T-cell (primary cell): ENCODE measurements around the gene FBLN2. TPM values are rescaled to one million over a fixed set of nuclear protein-coding genes. Genes with fewer than 3 reads are reported as not detected.
"Not testable (repeated sequence)": the region's sequence is repeated elsewhere in the genome, so short reads cannot be mapped to it uniquely, and the experiment has no call there.

ENCODE experiments used
- ATAC-seq, 4 experiments: fragments of 200-7000 bp in 3 of 4; fragments of 150-1000 bp in 1 of 4; cut with Tn5 transposase; replicated peaks in 1 of 4; 1 replicate in 3 of 4; 2 replicates in 1 of 4; pipeline ENCODE4 v1.10.0; 2021; ENCODE audit warnings: moderate library complexity in 3 of 4, mild to moderate bottlenecking in 2 of 4, moderate number of reproducible peaks in 1 of 4
- CTCF ChIA-PET, 2 donors: fragments of 300-600 bp; sonication (Branson Sonifier 250); formaldehyde crosslinking; loops; one replicate each; lab custom pipeline; 2022; ENCODE audit warnings: antibody characterized with exemption in 2 of 2; lab: Charles Lee
- POLR2A ChIA-PET, 2 donors: fragments of 300-600 bp; sonication (Branson Sonifier 250); formaldehyde crosslinking; loops; one replicate each; lab custom pipeline; 2022; ENCODE audit warnings: antibody characterized with exemption in 2 of 2; lab: Charles Lee
- DNase-seq, 35 experiments: peaks; one replicate each; pipeline versions ENCODE4 v3.0.0 to v3.0.0-alpha.2; 2013 to 2023
- H3K27ac ChIP-seq: one replicate; pipeline ENCODE4 v1.5.1; 2013; ENCODE audit warnings: low read length
- H3K27me3 ChIP-seq, 2 experiments: replicated peaks in 1 of 2; 1 replicate in 1 of 2; 2 replicates in 1 of 2; pipeline versions ENCODE4 v1.6.1 to v1.7.0; 2013; ENCODE audit warnings: low read length in 1 of 2, mixed read lengths in 1 of 2; ENCODE audit not compliant: control insufficient read depth in 2 of 2, insufficient read depth in 2 of 2; ENCODE audit errors: extremely low read depth in 1 of 2
- H3K36me3 ChIP-seq, 2 donors: 1 replicate in 1 of 2; 2 replicates in 1 of 2; pipeline versions ENCODE4 v1.6.1 to v1.7.0; 2013; ENCODE audit warnings: low read length in 1 of 2; ENCODE audit not compliant: control insufficient read depth in 2 of 2, insufficient read depth in 1 of 2; ENCODE audit errors: extremely low read depth in 1 of 2
- H3K4me1 ChIP-seq, 2 experiments: 1 replicate in 1 of 2; 2 replicates in 1 of 2; pipeline versions ENCODE4 v1.6.1 to v1.7.0; 2013; ENCODE audit warnings: low read length in 2 of 2, mixed read lengths in 1 of 2; ENCODE audit not compliant: insufficient read depth in 2 of 2, control insufficient read depth in 1 of 2; ENCODE audit errors: extremely low read depth in 1 of 2
- H3K4me3 ChIP-seq, 2 donors: 1 replicate in 1 of 2; 2 replicates in 1 of 2; pipeline versions ENCODE4 v1.5.1 to v1.7.0; 2013; ENCODE audit warnings: mild to moderate bottlenecking in 2 of 2, low read length in 1 of 2, moderate library complexity in 1 of 2; ENCODE audit not compliant: control insufficient read depth in 1 of 2; ENCODE audit errors: extremely low read depth in 1 of 2
- H3K9me3 ChIP-seq: 2 replicates; pipeline ENCODE4 v1.7.0; 2013
- H3K27ac Mint-ChIP-seq, 2 donors: one replicate each; pipeline ENCODE4 v1.8.0; 2020 to 2021; ENCODE audit warnings: mild to moderate bottlenecking in 2 of 2, mixed read lengths in 2 of 2
- H3K27me3 Mint-ChIP-seq, 2 donors: one replicate each; pipeline ENCODE4 v1.8.0; 2021 to 2022; ENCODE audit warnings: mixed read lengths in 2 of 2
- H3K36me3 Mint-ChIP-seq: one replicate; pipeline ENCODE4 v1.8.0; 2021; ENCODE audit warnings: mixed read lengths
- H3K4me1 Mint-ChIP-seq, 3 donors: one replicate each; pipeline ENCODE4 v1.8.0; 2020 to 2022; ENCODE audit warnings: mixed read lengths in 3 of 3, mild to moderate bottlenecking in 1 of 3
- H3K4me3 Mint-ChIP-seq, 3 donors: one replicate each; pipeline ENCODE4 v1.8.0; 2020 to 2022; ENCODE audit warnings: mild to moderate bottlenecking in 3 of 3, mixed read lengths in 3 of 3, moderate library complexity in 3 of 3
- H3K9me3 Mint-ChIP-seq, 3 donors: one replicate each; pipeline ENCODE4 v1.8.0; 2020 to 2022; ENCODE audit warnings: mixed read lengths in 3 of 3
- WGBS: methylation state at CpG from one replicate; pipeline ENCODE4 v1.1.5; 2013; ENCODE audit warnings: missing lambda C conversion rate; ENCODE audit not compliant: insufficient coverage; 5-methylcytosine and 5-hydroxymethylcytosine counted together
- total RNA-seq, 35 experiments: library from RNA in 6 of 35; stranded (reverse) in 6 of 35; fragments of 120-200 nt in 1 of 35; gene quantifications; one replicate each; pipeline versions ENCODE4 v1.2.1 to v1.2.4 and lab custom pipeline; 2013 to 2026

Gene FBLN2
- total RNA-seq, 5 donors from 2014 or later (not counting 1 experiment from before 2014, with no cell fraction given) = 1.5 to 5.8 (median 2.8) TPM

GRCh38 chr3:13518516-13518953, 30.4 kb upstream of the FBLN2 start:
- Histone ChIP-seq H3K9me3 (no peaks in the 10 kb centered on the region), H3K36me3 (no peaks in the 10 kb centered on the region), H3K27ac (no peak overlapping the region), H3K4me3 (no peak overlapping the region), H3K4me1 (no peaks in the 10 kb centered on the region), H3K27me3 (peaks cover 0 to 22% of the 10 kb centered on the region in 2 experiments)
- no peaks in the 10 kb centered on the region for H3K4me1 Mint-ChIP-seq
- ChIA-PET CTCF (no interaction called here), POLR2A (no interaction called here)
- WGBS = 86% methylated on average over 13 of the region's 15 CpGs
- H3K9me3 Mint-ChIP-seq = peaks cover 2 to 11% (median 6%) of the 10 kb centered on the region in 3 donors
- DNase-seq = no peak
- H3K36me3 Mint-ChIP-seq = no peaks in the 10 kb centered on the region
- no peak overlapping the region for H3K27ac Mint-ChIP-seq
- H3K27me3 Mint-ChIP-seq = peaks cover 0 to 6% of the 10 kb centered on the region in 2 donors
- no peak overlapping the region for H3K4me3 Mint-ChIP-seq
- no peak for ATAC-seq

- H3K4me3 Mint-ChIP-seq = no peak overlapping the region
- H3K27me3 ChIP-seq = peaks cover 0 to 20% of the 10 kb centered on the region in 2 experiments
- CTCF ChIA-PET = no interaction called here
- no peak for DNase-seq
- no peaks in the 10 kb centered on the region for H3K4me1 ChIP-seq
- H3K4me1 Mint-ChIP-seq = no peaks in the 10 kb centered on the region
- H3K4me3 ChIP-seq = no peak overlapping the region
- WGBS = 88% methylated on average over 12 of the region's 19 CpGs
- no peaks in the 10 kb centered on the region for H3K36me3 ChIP-seq
- peaks cover 0 to 6% of the 10 kb centered on the region in 2 donors for H3K27me3 Mint-ChIP-seq
- POLR2A ChIA-PET = no interaction called here
- H3K9me3 Mint-ChIP-seq = peaks cover 2 to 11% (median 6%) of the 10 kb centered on the region in 3 donors
- no peak overlapping the region for H3K27ac ChIP-seq
- no peak overlapping the region for H3K27ac Mint-ChIP-seq
- no peaks in the 10 kb centered on the region for H3K36me3 Mint-ChIP-seq
- no peak for ATAC-seq
- no peaks in the 10 kb centered on the region for H3K9me3 ChIP-seq
Observed at GRCh38 chr3:13519006-13519791, 29.7 kb upstream of the FBLN2 start.

- no peaks in the 10 kb centered on the region for H3K4me1 Mint-ChIP-seq
- ChIA-PET POLR2A (no interaction called here), CTCF (no interaction called here)
- no peak for ATAC-seq
- no peaks in the 10 kb centered on the region for H3K36me3 Mint-ChIP-seq
- WGBS = 84% methylated on average over 6 of the region's 9 CpGs
- Histone ChIP-seq H3K9me3 (no peaks in the 10 kb centered on the region), H3K4me3 (no peak overlapping the region), H3K4me1 (no peaks in the 10 kb centered on the region), H3K27me3 (peaks cover 0 to 20% of the 10 kb centered on the region in 2 experiments), H3K27ac (no peak overlapping the region), H3K36me3 (no peaks in the 10 kb centered on the region)
- no peak for DNase-seq
- no peak overlapping the region for H3K4me3 Mint-ChIP-seq
- H3K9me3 Mint-ChIP-seq = peaks cover 2 to 11% (median 6%) of the 10 kb centered on the region in 3 donors
- H3K27me3 Mint-ChIP-seq = peaks cover 0 to 6% of the 10 kb centered on the region in 2 donors
- no peak overlapping the region for H3K27ac Mint-ChIP-seq
Observed at GRCh38 chr3:13520326-13520880, 28.5 kb upstream of the FBLN2 start.

- CTCF ChIA-PET = no interaction called here
- Histone ChIP-seq H3K4me3 (no peak overlapping the region), H3K36me3 (no peaks in the 10 kb centered on the region), H3K4me1 (no peaks in the 10 kb centered on the region), H3K27ac (no peak overlapping the region), H3K27me3 (peaks cover 0 to 23% of the 10 kb centered on the region in 2 experiments), H3K9me3 (no peaks in the 10 kb centered on the region)
- peaks cover 0 to 6% of the 10 kb centered on the region in 2 donors for H3K27me3 Mint-ChIP-seq
- no peaks in the 10 kb centered on the region for H3K4me1 Mint-ChIP-seq
- peaks cover 2 to 11% (median 6%) of the 10 kb centered on the region in 3 donors for H3K9me3 Mint-ChIP-seq
- POLR2A ChIA-PET = no interaction called here
- no peaks in the 10 kb centered on the region for H3K36me3 Mint-ChIP-seq
- WGBS = 23% methylated on average over 3 of the region's 6 CpGs
- DNase-seq = no peak
- no peak overlapping the region for H3K4me3 Mint-ChIP-seq
- H3K27ac Mint-ChIP-seq = no peak overlapping the region
- ATAC-seq = no peak
Observed at GRCh38 chr3:13521309-13521708, 27.6 kb upstream of the FBLN2 start.

- H3K36me3 ChIP-seq, H3K27ac Mint-ChIP-seq, H3K4me1 ChIP-seq, H3K36me3 Mint-ChIP-seq, ATAC-seq, H3K27me3 Mint-ChIP-seq, POLR2A ChIA-PET, H3K4me1 Mint-ChIP-seq, H3K27ac ChIP-seq, H3K4me3 ChIP-seq, H3K4me3 Mint-ChIP-seq, DNase-seq, H3K9me3 ChIP-seq: not testable (repeated sequence)
- peaks cover 0 to 27% of the 10 kb centered on the region in 2 experiments for H3K27me3 ChIP-seq
- CTCF ChIA-PET = interaction anchor here in 1 of 2 donors (0.5 kb wide), 1 partner anchor 32 kb away, joined by 3 read pairs; no protein-coding TSS in a partner anchor
- peaks cover 2 to 11% (median 6%) of the 10 kb centered on the region in 3 donors for H3K9me3 Mint-ChIP-seq
- 100% methylated on average over 1 of the region's 2 CpGs for WGBS
Observed at GRCh38 chr3:13521749-13522148, 27.2 kb upstream of the FBLN2 start.

GRCh38 chr3:13522236-13522635, 26.7 kb upstream of the FBLN2 start:
- H3K4me3 Mint-ChIP-seq = no peak overlapping the region
- peaks cover 0 to 6% of the 10 kb centered on the region in 2 donors for H3K27me3 Mint-ChIP-seq
- ATAC-seq (no peak), DNase-seq (no peak)
- no peaks in the 10 kb centered on the region for H3K4me1 Mint-ChIP-seq
- ChIA-PET CTCF (interaction anchor here in 1 of 2 donors (0.5 kb wide), 1 partner anchor 32 kb away, joined by 3 read pairs; no protein-coding TSS in a partner anchor), POLR2A (no interaction called here)
- Histone ChIP-seq H3K4me3 (no peak overlapping the region), H3K9me3 (no peaks in the 10 kb centered on the region), H3K27ac (no peak overlapping the region), H3K4me1 (no peaks in the 10 kb centered on the region), H3K36me3 (no peaks in the 10 kb centered on the region), H3K27me3 (peaks cover 0 to 25% of the 10 kb centered on the region in 2 experiments)
- H3K27ac Mint-ChIP-seq = no peak overlapping the region
- H3K9me3 Mint-ChIP-seq = peaks cover 2 to 11% (median 6%) of the 10 kb centered on the region in 3 donors
- H3K36me3 Mint-ChIP-seq = no peaks in the 10 kb centered on the region
- 95% methylated on average over 4 of the region's 5 CpGs for WGBS
